GM12878 (cell line): ENCODE measurements around the gene HASPIN. TPM values are rescaled to one million over a fixed set of nuclear protein-coding genes. Genes with fewer than 3 reads are reported as not detected.

Source experiments
- HCFC1 ChIP-seq: fragments of 150-350 bp; IDR thresholded peaks from 2 replicates; pipeline ENCODE4 v1.6.1; 2014; ENCODE audit warnings: low read length
- SREBF2 ChIP-seq: IDR thresholded peaks from 2 replicates; pipeline ENCODE4 v1.6.1; 2012; ENCODE audit warnings: mild to moderate bottlenecking, low read length
- polyA plus RNA-seq, 11 experiments: library from polyadenylated mRNA; depleted of rRNA in 4 of 11; unstranded in 6 of 11; stranded (reverse) in 5 of 11; fragments of >200 nt; fragmentation: Nextera tagmentation in 4 of 11; fragmentation: Illumina TruSeq in 1 of 11; extraction: Ambion mirVana in 4 of 11; extraction: Trizol in 1 of 11; gene quantifications; 1 replicate in 1 of 11; 2 replicates in 10 of 11; pipeline versions ENCODE4 v1.2.1 to v1.2.3, GENCODE V29; 2011 to 2016; ENCODE audit warnings: inconsistent platforms in 2 of 11, missing spikeins in 2 of 11, low read depth in 1 of 11
- total RNA-seq, 4 experiments: library from RNA; depleted of rRNA in 3 of 4; stranded (reverse); fragments of >200 nt in 3 of 4; fragmentation: Illumina TruSeq in 1 of 4; extraction: Trizol in 1 of 4; gene quantifications; 2 replicates each; pipeline versions ENCODE4 v1.2.1 to v1.2.3, GENCODE V29; 2013 to 2021

HASPIN gene
- total and polyA plus RNA-seq, 10 of the 15 experiments (the other 5 are each of a cell fraction or from before 2014, with no cell fraction given): 0.80 to 18.0 (median 10.1) TPM

GRCh38 chr17:3773966-3774365 lies 50.3 kb downstream of the HASPIN start (continued):
- TF ChIP-seq SREBF2 (no peak), HCFC1 (no peak)
- TF ChIP-seq, all 136 proteins: peak for 0

Other genes starting within 250 kb of the HASPIN start
Only the 7 nearest of the 13 such genes appear.
- 1.9 TPM in 2 replicates for gene TRPV1, start 114.5 kb upstream of the HASPIN start, total RNA-seq (2014; rRNA removed)
- 1.6 and 1.9 TPM in 2 replicates for gene TRPV1, start 114.5 kb upstream of the HASPIN start, total RNA-seq (2014; rRNA removed; fragmentation: Illumina TruSeq; extraction: Trizol)
- gene TRPV1, start 114.5 kb upstream of the HASPIN start, total RNA-seq (2021): 2.3 and 3.5 TPM in 2 replicates
- 0.68 and 0.75 TPM in 2 replicates for gene TRPV1, start 114.5 kb upstream of the HASPIN start, polyA plus RNA-seq (2011; rRNA removed)
- 1.5 and 2.4 TPM in 2 replicates for gene TRPV1, start 114.5 kb upstream of the HASPIN start, polyA plus RNA-seq (2014; fragmentation: Illumina TruSeq; extraction: Trizol)
- gene TRPV1, start 114.5 kb upstream of the HASPIN start, polyA plus RNA-seq (2014; fragmentation: Nextera tagmentation; extraction: Ambion mirVana): under 1 TPM; 0.39 to 0.42 TPM
- 4.2 and 5.2 TPM in 2 replicates for gene TRPV1, start 114.5 kb upstream of the HASPIN start, polyA plus RNA-seq (2014; rRNA removed)
- 1 to 10 TPM; 1.9 to 2.1 TPM for gene TRPV1, start 114.5 kb upstream of the HASPIN start, polyA plus RNA-seq (2016; fragmentation: Nextera tagmentation; extraction: Ambion mirVana)
- 15.1 and 16.6 TPM in 2 replicates for gene SHPK, start 87.7 kb upstream of the HASPIN start, total RNA-seq (2014; rRNA removed)
- gene SHPK, start 87.7 kb upstream of the HASPIN start, total RNA-seq (2014; rRNA removed; fragmentation: Illumina TruSeq; extraction: Trizol): 9.7 and 10.8 TPM in 2 replicates
- gene SHPK, start 87.7 kb upstream of the HASPIN start, total RNA-seq (2021): 11.7 and 12.9 TPM in 2 replicates
- gene SHPK, start 87.7 kb upstream of the HASPIN start, polyA plus RNA-seq (2011; rRNA removed): 8.0 and 13.9 TPM in 2 replicates
- 7.8 and 9.5 TPM in 2 replicates for gene SHPK, start 87.7 kb upstream of the HASPIN start, polyA plus RNA-seq (2014; fragmentation: Illumina TruSeq; extraction: Trizol)
- 1 to 10 TPM; 1.7 to 1.8 TPM for gene SHPK, start 87.7 kb upstream of the HASPIN start, polyA plus RNA-seq (2014; fragmentation: Nextera tagmentation; extraction: Ambion mirVana)
- gene SHPK, start 87.7 kb upstream of the HASPIN start, polyA plus RNA-seq (2014; rRNA removed): 12.9 and 15.6 TPM in 2 replicates
- gene SHPK, start 87.7 kb upstream of the HASPIN start, polyA plus RNA-seq (2016; fragmentation: Nextera tagmentation; extraction: Ambion mirVana): 10 to 100 TPM; 13.0 to 13.2 TPM
- gene CTNS, start 87.1 kb upstream of the HASPIN start, total RNA-seq (2014; rRNA removed): 7.3 and 7.4 TPM in 2 replicates
- gene CTNS, start 87.1 kb upstream of the HASPIN start, total RNA-seq (2014; rRNA removed; fragmentation: Illumina TruSeq; extraction: Trizol): 4.7 and 5.3 TPM in 2 replicates
- 7.8 and 9.2 TPM in 2 replicates for gene CTNS, start 87.1 kb upstream of the HASPIN start, total RNA-seq (2021)
- 2.6 and 3.0 TPM in 2 replicates for gene CTNS, start 87.1 kb upstream of the HASPIN start, polyA plus RNA-seq (2011; rRNA removed)
- gene CTNS, start 87.1 kb upstream of the HASPIN start, polyA plus RNA-seq (2014; fragmentation: Illumina TruSeq; extraction: Trizol): 5.0 and 6.8 TPM in 2 replicates
- gene CTNS, start 87.1 kb upstream of the HASPIN start, polyA plus RNA-seq (2014; fragmentation: Nextera tagmentation; extraction: Ambion mirVana): 1 to 10 TPM in 1 of 2 experiments, under 1 TPM in 1; 0.92 to 1.7 TPM
- gene CTNS, start 87.1 kb upstream of the HASPIN start, polyA plus RNA-seq (2014; rRNA removed): 8.3 and 10.7 TPM in 2 replicates
- 1 to 10 TPM; 6.0 to 8.6 TPM for gene CTNS, start 87.1 kb upstream of the HASPIN start, polyA plus RNA-seq (2016; fragmentation: Nextera tagmentation; extraction: Ambion mirVana)
- gene TAX1BP3, start 55.3 kb upstream of the HASPIN start, total RNA-seq (2014; rRNA removed): 28.2 and 29.8 TPM in 2 replicates
- 9.2 and 10.6 TPM in 2 replicates for gene TAX1BP3, start 55.3 kb upstream of the HASPIN start, total RNA-seq (2014; rRNA removed; fragmentation: Illumina TruSeq; extraction: Trizol)
- gene TAX1BP3, start 55.3 kb upstream of the HASPIN start, total RNA-seq (2021): 23.4 and 24.6 TPM in 2 replicates
- 3.6 and 5.0 TPM in 2 replicates for gene TAX1BP3, start 55.3 kb upstream of the HASPIN start, polyA plus RNA-seq (2011; rRNA removed)
- 4.4 and 8.3 TPM in 2 replicates for gene TAX1BP3, start 55.3 kb upstream of the HASPIN start, polyA plus RNA-seq (2014; fragmentation: Illumina TruSeq; extraction: Trizol)
- gene TAX1BP3, start 55.3 kb upstream of the HASPIN start, polyA plus RNA-seq (2014; fragmentation: Nextera tagmentation; extraction: Ambion mirVana): 1 to 10 TPM in 1 of 2 experiments, under 1 TPM in 1; 1.00 to 4.7 TPM
- 17.2 and 20.2 TPM in 2 replicates for gene TAX1BP3, start 55.3 kb upstream of the HASPIN start, polyA plus RNA-seq (2014; rRNA removed)
- gene TAX1BP3, start 55.3 kb upstream of the HASPIN start, polyA plus RNA-seq (2016; fragmentation: Nextera tagmentation; extraction: Ambion mirVana): 10 to 100 TPM; 38.1 to 40.4 TPM
- 24.5 and 37.3 TPM in 2 replicates for gene EMC6, start 55.1 kb upstream of the HASPIN start, total RNA-seq (2014; rRNA removed)
- 28.3 and 34.5 TPM in 2 replicates for gene EMC6, start 55.1 kb upstream of the HASPIN start, total RNA-seq (2014; rRNA removed; fragmentation: Illumina TruSeq; extraction: Trizol)
- gene EMC6, start 55.1 kb upstream of the HASPIN start, total RNA-seq (2021): 63.6 and 64.2 TPM in 2 replicates
- gene EMC6, start 55.1 kb upstream of the HASPIN start, polyA plus RNA-seq (2011; rRNA removed): 20.0 and 28.8 TPM in 2 replicates
- 11.1 and 27.6 TPM in 2 replicates for gene EMC6, start 55.1 kb upstream of the HASPIN start, polyA plus RNA-seq (2014; fragmentation: Illumina TruSeq; extraction: Trizol)
- 10 to 100 TPM in 1 of 2 experiments, 1 to 10 TPM in 1; 5.1 to 32.2 TPM for gene EMC6, start 55.1 kb upstream of the HASPIN start, polyA plus RNA-seq (2014; fragmentation: Nextera tagmentation; extraction: Ambion mirVana)
- gene EMC6, start 55.1 kb upstream of the HASPIN start, polyA plus RNA-seq (2014; rRNA removed): 162 and 165 TPM in 2 replicates
- 100 to 1,000 TPM; 170 to 172 TPM for gene EMC6, start 55.1 kb upstream of the HASPIN start, polyA plus RNA-seq (2016; fragmentation: Nextera tagmentation; extraction: Ambion mirVana)
- gene P2RX5, start 27.7 kb upstream of the HASPIN start, total RNA-seq (2014; rRNA removed): 22.5 and 25.2 TPM in 2 replicates
- 17.9 and 20.0 TPM in 2 replicates for gene P2RX5, start 27.7 kb upstream of the HASPIN start, total RNA-seq (2014; rRNA removed; fragmentation: Illumina TruSeq; extraction: Trizol)
- 24.8 and 27.2 TPM in 2 replicates for gene P2RX5, start 27.7 kb upstream of the HASPIN start, total RNA-seq (2021)
- 5.1 and 10.0 TPM in 2 replicates for gene P2RX5, start 27.7 kb upstream of the HASPIN start, polyA plus RNA-seq (2011; rRNA removed)
- gene P2RX5, start 27.7 kb upstream of the HASPIN start, polyA plus RNA-seq (2014; fragmentation: Illumina TruSeq; extraction: Trizol): 18.4 and 28.8 TPM in 2 replicates
- 10 to 100 TPM in 1 of 2 experiments, 1 to 10 TPM in 1; 6.9 to 14.2 TPM for gene P2RX5, start 27.7 kb upstream of the HASPIN start, polyA plus RNA-seq (2014; fragmentation: Nextera tagmentation; extraction: Ambion mirVana)
- 18.1 and 22.5 TPM in 2 replicates for gene P2RX5, start 27.7 kb upstream of the HASPIN start, polyA plus RNA-seq (2014; rRNA removed)
- 10 to 100 TPM; 19.1 to 23.1 TPM for gene P2RX5, start 27.7 kb upstream of the HASPIN start, polyA plus RNA-seq (2016; fragmentation: Nextera tagmentation; extraction: Ambion mirVana)
- gene ITGAE, start 77.3 kb downstream of the HASPIN start, total RNA-seq (2014; rRNA removed): 19.6 and 19.7 TPM in 2 replicates
- 19.1 and 21.7 TPM in 2 replicates for gene ITGAE, start 77.3 kb downstream of the HASPIN start, total RNA-seq (2014; rRNA removed; fragmentation: Illumina TruSeq; extraction: Trizol)
- gene ITGAE, start 77.3 kb downstream of the HASPIN start, total RNA-seq (2021): 13.1 and 13.6 TPM in 2 replicates
- 41.3 TPM in 2 replicates for gene ITGAE, start 77.3 kb downstream of the HASPIN start, polyA plus RNA-seq (2011; rRNA removed)
- 19.2 and 19.4 TPM in 2 replicates for gene ITGAE, start 77.3 kb downstream of the HASPIN start, polyA plus RNA-seq (2014; fragmentation: Illumina TruSeq; extraction: Trizol)
- 100 to 1,000 TPM; 145 to 161 TPM for gene ITGAE, start 77.3 kb downstream of the HASPIN start, polyA plus RNA-seq (2014; fragmentation: Nextera tagmentation; extraction: Ambion mirVana)
- gene ITGAE, start 77.3 kb downstream of the HASPIN start, polyA plus RNA-seq (2014; rRNA removed): 28.3 and 33.9 TPM in 2 replicates
- gene ITGAE, start 77.3 kb downstream of the HASPIN start, polyA plus RNA-seq (2016; fragmentation: Nextera tagmentation; extraction: Ambion mirVana): 10 to 100 TPM; 48.0 to 53.0 TPM